G401 (cell line): ENCODE measurements around the gene HSD11B1L. TPM values are rescaled to one million over a fixed set of nuclear protein-coding genes. Genes with fewer than 3 reads are reported as not detected.

ENCODE experiments used
- DNase-seq: peaks from one replicate; pipeline ENCODE4 v3.0.0-alpha.2; 2015; ENCODE audit warnings: low spot score
- in situ Hi-C: cut with HindIII; loops from 2 replicates; pipeline ENCODE4 v1.10.0; 2016; ENCODE audit warnings: low sequenced_read_pairs, mixed read lengths
- total RNA-seq: library from RNA; depleted of rRNA; stranded (reverse); fragments of >200 nt; shearing (Covaris generic); gene quantifications from 2 replicates; pipeline ENCODE4 v1.2.3, GENCODE V29; 2014; rRNA removed

HSD11B1L gene, protein sequence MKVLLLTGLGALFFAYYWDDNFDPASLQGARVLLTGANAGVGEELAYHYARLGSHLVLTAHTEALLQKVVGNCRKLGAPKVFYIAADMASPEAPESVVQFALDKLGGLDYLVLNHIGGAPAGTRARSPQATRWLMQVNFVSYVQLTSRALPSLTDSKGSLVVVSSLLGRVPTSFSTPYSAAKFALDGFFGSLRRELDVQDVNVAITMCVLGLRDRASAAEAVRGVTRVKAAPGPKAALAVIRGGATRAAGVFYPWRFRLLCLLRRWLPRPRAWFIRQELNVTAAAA
- 15.1 and 18.8 TPM in 2 replicates for total RNA-seq

DNA sequence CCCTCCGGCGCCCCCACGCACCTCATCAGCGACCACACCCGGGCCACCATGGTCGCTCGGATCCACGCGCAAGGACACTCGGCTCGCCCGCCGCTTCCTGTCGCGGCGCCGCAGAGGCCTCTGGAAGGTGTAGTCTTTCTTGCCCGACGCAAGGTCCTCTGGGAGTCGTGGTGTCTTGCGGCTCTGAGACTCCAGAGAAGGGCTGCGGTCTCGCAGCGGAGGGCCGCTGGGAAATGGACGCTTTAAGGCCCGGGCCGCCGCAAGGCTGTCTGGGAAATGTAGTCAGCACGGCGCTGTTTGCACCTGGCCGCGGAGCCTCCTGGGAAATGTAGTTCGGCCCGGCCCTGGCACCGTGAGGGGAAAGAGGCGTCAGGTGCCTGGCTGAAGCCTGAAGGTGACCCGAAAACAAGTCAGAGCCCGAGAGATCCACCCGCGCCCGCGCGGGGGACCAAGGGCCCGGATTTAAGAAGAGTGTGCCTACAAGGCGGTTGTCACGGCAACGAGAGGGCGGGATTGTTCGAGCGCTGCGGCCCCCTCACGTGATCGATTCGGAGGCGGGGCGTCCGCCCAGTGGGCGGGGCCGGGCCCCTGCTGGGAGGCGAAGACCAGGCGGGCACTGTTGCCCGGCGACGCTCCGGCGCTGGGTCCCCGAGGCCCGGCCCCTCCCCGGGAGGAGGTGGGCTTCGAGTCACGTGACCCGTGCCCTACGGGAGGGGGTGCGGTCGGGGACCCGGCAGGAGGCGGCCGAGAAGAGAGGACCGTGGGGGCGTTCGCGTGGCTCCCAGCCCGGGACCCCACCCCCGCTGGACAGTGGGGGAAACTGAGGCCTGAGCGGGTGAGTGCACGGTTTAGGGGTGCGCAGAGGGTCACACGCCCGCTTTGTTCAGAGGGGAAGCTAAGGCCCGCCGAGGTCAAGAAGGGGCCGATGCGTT lies at the start of gene HSD11B1L, which contains the start of gene MICOS13:
HSD11B1L (plus strand) TSS at position 591 of the 932 bp plus-strand sequence. CDS start 3,806 bp downstream, outside the sequence.
MICOS13 (minus strand) TSS at position 80 of the 932 bp plus-strand sequence; CDS start at position 50, 30 bp downstream.
- peak; percentile 99 for DNase-seq
- in situ Hi-C loops, result no loop called here

DNA sequence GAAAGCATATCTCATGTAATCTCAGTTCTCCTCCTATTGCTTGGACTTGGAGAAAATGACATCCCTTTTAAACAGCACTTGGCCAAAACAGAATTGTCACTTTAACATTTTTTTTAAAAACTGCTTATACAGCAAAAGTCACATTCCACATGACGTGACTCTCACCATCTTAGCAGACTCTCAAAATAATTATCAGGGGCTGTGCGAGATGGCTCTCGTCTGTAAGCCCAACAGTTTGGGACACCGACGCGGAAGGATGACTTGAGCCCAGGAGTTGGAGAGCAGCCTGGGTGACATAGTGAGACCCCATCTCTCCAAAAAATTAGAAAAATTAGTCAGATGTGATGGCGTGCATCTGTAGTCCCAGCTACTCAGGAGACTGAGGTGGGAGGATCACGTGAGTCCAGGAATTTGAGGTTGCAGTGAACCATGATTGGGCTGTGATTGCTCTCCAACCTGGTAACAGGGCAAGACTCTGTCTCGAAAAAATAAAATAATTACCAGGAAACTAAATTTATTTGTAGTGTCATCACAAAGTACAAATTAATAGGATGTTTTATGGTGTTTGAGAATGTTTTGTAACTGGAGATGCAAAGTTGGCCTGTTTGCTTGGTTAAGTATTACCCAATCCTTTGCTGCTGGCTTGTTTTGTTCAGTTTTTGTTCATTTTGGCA lies 49.1 kb upstream of the HSD11B1L start:
- no peak for DNase-seq
- in situ Hi-C loops, result no loop called here

DNA sequence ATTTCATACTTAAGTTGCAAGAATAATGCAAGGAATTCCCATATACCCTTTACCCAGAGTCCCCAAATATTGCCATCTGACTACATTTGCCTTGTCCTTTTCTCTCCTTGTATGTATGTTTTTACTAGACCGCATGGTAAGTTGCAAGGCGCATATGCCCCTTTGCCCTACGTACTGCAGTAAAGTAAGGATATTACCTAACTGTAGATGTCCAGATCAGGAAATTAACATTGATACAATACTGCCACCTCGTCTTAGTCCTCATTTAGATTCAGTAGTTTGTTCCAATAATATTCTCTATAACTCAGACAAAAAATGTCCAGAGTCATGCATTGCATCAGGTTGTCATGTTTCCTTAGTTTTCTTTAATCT lies 48.6 kb upstream of the HSD11B1L start:
- no peak for DNase-seq
- in situ Hi-C loops, result no loop called here

DNA sequence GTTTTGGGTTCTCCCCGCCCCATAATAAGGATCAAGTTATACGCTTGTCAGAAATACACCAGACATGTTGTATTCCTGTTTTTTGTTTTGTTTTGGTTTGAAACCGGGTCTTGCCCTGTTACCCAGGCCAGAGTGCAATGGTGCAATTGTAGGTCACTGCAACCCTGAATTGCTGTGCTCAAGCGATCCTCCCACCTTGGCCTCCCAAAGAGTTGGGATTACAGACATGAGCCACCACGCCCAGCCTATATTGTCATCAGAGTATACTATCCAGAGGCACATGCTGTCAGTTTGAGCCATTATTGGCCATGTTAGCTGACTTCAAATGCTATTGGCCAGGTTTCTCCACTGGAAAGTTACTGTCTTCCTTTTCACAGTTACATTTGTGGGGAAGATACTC lies 48.2 kb upstream of the HSD11B1L start:
- DNase-seq, result no peak
- in situ Hi-C loops, result no loop called here

DNA sequence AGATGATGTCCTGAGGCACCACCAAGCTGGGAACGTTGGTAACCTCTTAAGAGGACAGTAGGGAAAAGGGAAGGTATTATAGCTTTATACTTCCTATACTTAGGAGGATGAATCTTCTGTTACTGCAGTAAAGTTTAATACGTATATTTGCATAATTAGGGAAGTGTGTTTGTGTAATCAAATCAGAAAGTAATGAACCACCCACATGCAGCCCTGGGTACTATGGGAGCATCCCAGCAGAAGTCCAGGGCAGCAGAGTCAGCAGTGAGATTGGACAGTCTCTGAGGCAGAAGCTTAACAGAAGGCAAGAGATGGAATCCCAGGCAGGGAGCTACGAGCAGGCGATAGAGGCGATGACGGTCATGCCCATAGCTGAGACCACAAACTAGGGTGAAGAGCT lies 45.4 kb upstream of the HSD11B1L start:
- DNase-seq, result peak; percentile 12
- in situ Hi-C loops, result no loop called here

DNA sequence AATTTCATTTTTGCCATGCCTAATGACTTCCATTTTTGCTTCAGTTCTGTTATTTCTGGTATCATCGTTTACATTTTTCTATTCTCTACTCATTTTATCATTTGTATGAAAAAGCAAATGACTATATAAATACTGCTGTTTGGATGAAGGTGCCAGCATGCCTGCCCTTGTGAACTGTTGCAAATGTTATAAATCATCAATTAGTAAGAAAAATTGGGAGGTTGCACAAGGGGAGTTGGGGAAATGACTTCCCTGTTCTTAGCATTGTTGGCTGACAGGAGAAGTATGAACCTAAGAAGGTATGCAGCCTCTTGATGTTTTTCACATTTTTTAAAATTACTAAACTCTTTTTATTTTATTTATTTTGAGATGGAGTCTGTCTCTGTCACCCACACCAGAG lies 42.9 kb upstream of the HSD11B1L start:
- in situ Hi-C loops, result no loop called here
- no peak for DNase-seq

DNA sequence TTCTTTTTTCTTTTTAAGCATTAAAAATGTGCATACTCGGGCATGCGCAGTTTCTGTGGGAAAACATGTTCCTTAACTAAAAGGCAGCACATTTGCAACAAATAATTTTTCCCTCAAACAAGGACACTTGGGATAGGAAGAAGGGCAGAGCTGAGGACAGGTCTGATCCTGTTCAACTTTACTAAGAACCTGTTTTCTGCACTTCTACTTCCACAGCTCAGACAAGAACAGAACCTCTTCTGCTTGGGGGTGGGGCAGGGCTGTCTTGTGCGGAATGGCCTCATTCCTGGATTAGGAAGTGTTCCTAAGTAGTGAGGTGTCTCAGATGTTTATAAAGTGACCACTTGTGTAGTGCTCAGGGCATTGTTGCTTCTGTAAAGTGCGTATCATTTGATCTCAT lies 39.7 kb upstream of the HSD11B1L start:
- in situ Hi-C loops, result no loop called here
- no peak for DNase-seq

DNA sequence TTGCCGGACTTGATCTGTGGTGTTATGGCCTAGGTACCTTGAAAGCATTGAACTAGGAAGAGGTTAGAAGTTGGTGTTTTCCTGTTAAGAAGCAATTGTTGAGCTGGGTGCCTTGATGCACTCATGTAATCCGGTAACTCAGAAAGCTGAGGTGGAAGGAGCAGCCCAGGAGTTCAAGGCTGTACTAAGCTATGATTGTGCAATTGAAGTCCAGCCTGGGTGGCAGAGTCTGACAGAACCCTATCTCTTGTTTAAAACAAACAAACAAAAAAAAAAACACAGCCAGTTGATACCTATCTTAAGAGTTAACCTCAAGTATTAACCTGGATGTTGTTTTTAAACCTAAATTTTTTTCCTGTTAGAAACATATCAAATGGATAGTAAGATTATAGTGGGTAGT lies 38.6 kb upstream of the HSD11B1L start:
- DNase-seq, result no peak
- in situ Hi-C loops, result no loop called here

DNA sequence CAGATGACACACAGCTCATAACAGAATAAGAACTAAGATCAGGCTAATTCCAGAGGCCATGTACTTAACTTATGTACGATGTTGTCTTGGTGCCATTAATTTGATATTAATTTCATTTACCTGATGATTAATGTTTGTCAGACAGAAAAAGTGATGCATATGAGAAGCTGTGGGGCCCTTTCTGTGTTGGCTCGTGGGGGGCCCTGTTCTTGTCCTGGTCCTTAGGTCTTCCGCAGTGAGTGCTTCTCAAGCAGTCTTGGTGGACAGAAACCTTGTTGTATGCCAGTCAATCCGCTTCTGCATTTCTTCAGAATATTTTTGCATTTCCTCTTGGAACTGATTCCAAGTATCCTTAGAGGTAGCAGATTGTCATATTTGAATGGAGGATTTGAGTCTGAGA lies 37.8 kb upstream of the HSD11B1L start:
- DNase-seq, result no peak
- in situ Hi-C loops, result no loop called here

DNA sequence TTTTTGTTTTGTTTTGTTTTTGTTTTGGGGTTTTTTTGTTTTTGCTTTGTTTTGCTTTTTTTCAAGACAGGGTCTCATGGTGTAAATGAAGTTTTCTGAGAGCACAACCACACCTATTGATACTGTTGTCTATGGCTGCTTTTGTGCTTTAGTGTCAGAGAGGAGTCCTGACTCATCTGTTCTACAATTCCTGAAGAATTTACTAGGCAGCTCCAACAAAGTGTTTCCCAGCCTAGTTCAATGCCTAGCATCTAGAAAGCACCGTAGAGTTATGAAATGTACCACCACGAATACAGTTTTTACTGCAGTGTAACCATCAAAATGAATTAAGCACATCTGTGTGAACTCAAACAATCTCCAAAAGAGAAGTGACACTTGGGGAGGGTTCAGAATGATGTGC lies 36.8 kb upstream of the HSD11B1L start:
- in situ Hi-C loops, result no loop called here

DNA sequence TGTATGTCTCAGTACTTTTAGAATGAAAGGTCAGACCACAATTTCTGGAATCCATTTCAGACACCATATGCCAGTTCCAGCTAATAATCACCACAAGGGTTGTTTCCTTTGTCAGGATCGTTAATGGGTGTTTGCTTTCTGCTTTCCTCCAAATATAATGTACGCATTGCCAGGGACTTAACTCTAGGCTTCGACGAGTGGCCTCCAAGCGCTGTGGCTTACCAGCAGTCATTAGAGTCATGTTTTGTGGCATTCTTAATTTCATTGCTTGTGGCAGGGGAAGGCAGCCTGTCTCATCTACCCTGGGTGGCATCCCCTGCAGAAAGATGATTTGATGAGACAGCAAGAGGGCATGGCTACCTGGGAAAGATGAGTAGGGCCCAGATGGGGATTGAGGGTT lies 35.4 kb upstream of the HSD11B1L start:
- in situ Hi-C loops, result no loop called here
- DNase-seq, result no peak

More for the DNA sequence above, 36.8 kb upstream of the HSD11B1L start:
- no peak for DNase-seq

DNA sequence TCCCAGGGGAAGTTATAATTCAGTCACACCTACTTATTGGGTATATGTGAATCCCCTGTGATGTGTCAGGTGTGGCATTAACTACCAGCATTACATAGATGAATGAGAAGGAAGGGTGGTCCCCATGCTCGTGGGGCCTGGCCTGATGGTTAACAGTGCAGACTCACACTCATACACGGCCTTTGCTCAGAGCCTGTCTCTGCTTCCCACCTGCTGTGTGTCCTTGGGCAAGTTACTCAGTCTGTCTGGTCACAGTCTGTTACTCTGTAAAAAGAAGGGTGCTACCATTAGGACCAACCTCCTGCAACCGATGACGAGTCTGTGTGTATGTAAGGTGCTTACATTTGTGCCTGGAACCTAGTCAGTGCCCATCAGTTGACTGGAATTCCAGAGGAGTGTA lies 34.1 kb upstream of the HSD11B1L start:
- no peak for DNase-seq
- in situ Hi-C loops, result no loop called here

DNA sequence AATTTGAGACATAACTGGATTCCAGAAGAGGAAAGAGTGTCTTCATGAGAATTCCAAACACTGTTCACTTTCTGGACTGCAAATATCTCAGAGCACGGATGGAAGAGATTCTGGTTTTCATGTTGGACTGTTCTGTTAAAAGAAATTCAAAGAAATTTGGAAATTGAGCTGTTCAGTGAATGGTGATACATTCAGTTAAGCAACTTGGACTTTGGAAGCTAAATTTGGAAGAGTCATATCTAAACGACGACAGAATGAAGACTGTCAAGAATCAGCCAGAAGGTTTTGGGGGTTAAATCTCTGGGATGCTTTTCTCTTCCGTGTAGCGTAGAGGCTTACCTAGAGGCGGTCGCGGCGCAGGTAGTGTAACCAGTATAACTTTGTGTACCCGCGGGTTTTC lies 32.4 kb upstream of the HSD11B1L start:
- in situ Hi-C loops, result no loop called here
- DNase-seq, result no peak

DNA sequence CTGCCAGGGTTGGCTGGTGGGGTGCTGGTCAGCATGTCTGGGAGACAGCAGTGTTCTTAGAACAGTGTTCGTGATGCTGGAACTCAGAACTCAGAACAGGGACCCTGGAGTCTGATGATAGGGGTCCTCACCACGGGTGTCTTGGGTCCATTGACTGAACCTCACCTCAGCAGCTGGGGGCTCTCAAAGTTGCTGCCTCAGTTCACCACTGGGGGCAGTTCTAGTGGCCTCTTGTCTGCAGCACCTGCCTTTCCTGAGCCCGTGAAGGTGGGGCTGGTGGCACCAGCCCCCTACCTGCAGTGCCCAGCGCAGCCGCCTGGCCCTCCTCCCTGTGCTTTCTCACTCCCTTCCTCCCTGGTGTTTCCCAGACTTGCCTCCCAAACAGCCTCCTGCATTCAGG lies 29.5 kb upstream of the HSD11B1L start:
- in situ Hi-C loops, result no loop called here
- no peak for DNase-seq

DNA sequence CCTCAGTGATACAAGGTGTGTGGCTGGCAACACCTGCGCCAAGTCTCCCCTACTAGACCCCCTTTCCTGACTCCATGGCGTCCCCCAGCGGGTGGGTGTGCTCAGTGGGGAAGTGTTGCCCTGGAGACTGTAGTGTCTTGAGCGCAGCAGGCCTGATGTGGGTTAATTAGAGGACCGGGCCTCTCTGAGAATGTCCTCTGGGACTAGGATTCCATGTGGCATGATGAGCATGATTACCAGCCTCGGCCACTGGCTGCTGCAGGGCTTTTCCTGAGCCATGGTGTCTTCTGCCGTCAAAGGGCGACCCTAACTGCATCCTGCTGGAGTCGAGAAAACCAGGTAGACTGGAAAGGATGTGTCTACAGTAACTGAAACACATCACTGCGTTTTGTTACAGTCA lies 28.6 kb upstream of the HSD11B1L start:
- in situ Hi-C loops, result no loop called here
- no peak for DNase-seq

DNA sequence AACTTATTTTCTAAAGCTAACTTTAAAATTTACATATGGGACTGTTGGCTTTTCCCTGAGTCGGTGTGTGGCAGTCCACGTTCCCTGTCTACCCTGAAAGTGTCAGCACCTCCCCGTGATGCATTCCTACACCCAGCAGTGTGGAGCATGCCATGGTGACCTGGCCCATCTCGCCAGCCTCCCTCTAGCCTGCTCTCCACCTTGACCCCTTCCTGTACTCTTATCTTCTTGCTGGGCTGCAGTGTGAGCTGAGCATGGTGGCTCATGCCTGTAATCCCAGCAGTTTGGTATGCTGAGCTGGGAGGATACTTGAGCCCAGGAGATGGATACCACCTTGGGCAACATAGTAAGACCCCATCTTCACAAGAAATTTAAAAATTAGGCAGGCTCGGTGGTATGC lies 25.9 kb upstream of the HSD11B1L start:
- no peak for DNase-seq
- in situ Hi-C loops, result no loop called here

DNA sequence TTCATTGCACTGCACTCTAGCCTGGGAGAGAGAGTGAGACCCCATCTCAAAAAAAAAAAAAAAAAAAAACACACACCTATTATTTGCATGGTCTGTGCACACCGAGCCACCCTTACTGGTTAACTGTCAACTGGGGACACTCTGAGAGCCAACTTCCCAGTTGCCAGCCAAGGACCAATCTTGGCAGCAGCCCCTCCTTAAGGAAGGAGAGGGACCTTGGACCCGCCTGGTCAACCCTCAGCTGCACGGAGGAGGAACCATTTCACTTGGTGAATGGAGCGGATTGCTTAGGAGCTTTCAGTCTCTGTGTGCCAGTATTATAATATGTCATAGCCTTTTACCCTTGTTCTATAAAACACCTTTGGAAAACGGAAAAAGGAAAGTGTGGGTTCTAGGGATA lies 25.4 kb upstream of the HSD11B1L start:
- DNase-seq, result no peak
- in situ Hi-C loops, result no loop called here

DNA sequence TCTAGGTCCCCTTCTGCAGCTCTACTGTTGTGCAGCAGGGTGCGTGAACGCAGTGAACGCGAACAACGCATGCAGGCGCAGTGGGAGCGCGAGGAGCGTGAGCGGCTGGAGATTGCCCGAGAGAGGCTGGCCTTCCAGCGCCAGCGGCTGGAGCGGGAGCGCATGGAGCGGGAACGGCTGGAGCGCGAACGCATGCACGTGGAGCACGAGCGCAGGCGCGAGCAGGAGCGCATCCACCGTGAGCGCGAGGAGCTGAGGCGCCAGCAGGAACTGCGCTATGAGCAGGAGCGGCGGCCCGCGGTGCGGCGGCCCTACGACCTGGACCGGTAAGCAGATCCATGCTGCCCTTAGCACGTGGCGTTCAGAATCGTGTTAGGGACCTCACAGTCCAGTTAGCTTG lies 19.3 kb upstream of the HSD11B1L start:
- DNase-seq, result no peak
- in situ Hi-C loops, result no loop called here

DNA sequence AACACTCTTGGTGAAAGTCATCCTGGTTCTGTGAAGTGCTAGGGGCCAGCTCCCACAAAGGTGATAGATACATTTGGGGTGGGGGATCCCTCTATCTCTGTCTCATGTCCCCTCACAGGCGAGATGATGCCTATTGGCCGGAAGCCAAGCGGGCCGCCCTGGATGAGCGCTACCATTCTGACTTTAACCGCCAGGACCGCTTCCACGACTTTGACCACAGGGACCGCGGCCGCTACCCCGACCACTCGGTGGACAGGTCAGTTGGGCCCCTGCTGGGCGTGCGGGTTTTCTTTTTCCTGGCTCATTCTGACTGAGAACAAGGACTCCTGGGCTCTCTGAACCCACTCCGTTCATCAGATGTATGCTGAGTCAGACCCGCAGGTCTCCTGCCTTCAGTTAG lies 16.9 kb upstream of the HSD11B1L start:
- DNase-seq, result no peak
- in situ Hi-C loops, result no loop called here

DNA sequence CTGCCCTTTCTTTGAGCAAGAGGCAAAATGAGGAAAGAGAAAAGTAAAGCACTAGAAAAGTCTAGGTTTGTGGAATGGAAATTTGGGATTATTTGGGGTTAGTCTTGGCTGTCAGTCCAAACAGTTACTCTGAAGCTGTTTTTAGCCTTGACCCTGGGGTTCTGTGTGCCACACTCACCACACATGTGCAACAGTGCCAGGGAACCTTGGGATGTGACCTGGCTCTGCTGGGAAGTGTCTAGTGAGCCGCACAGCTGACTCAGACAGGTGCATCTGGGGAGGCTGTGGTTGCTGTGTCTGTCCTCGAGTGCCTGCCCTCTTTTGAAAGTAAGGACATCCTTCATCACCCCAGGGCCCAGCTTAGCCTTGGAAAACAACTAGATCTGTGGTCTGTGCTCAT lies 16.3 kb upstream of the HSD11B1L start:
- in situ Hi-C loops, result no loop called here
- DNase-seq, result no peak
